Fibroblast of lung (primary cell): ENCODE results near the gene ACR. TPM values are rescaled to one million over a fixed set of nuclear protein-coding genes. Genes with fewer than 3 reads are reported as not detected.

ENCODE experiments used
- DNase-seq, 2 donors: peaks; one replicate each; pipeline versions ENCODE4 v3.0.0 to v3.0.0-alpha.2; 2010; ENCODE audit warnings: low read depth in 2 of 2
- H2AFZ ChIP-seq: 2 replicates; pipeline ENCODE4 v1.5.1; 2012; ENCODE audit warnings: low read length, control low read depth, inconsistent platforms
- H3K27ac ChIP-seq: 2 replicates; pipeline ENCODE4 v1.5.1; 2011; ENCODE audit warnings: low read length, control low read depth; ENCODE audit not compliant: insufficient read depth
- H3K27me3 ChIP-seq: 2 replicates; pipeline ENCODE4 v1.5.1; 2011; ENCODE audit warnings: mild to moderate bottlenecking, low read length; ENCODE audit not compliant: control insufficient read depth, insufficient read depth
- H3K36me3 ChIP-seq: 2 replicates; pipeline ENCODE4 v1.5.1; 2011; ENCODE audit warnings: low read length; ENCODE audit not compliant: control insufficient read depth, insufficient read depth
- H3K4me1 ChIP-seq: 2 replicates; pipeline ENCODE4 v1.5.1; 2011; ENCODE audit warnings: low read length; ENCODE audit not compliant: control insufficient read depth, insufficient read depth; ENCODE audit errors: extremely low read depth
- H3K4me2 ChIP-seq: 2 replicates; pipeline ENCODE4 v1.5.1; 2011; ENCODE audit warnings: low read length, control low read depth; ENCODE audit not compliant: insufficient read depth; ENCODE audit errors: extremely low read depth
- H3K4me3 ChIP-seq, 4 experiments: fragments of 200-600 bp in 1 of 4; sonication (generic) in 1 of 4; replicated peaks in 1 of 4; 2 replicates each; pipeline ENCODE4 v1.5.1; 2011 to 2016; ENCODE audit warnings: low read length in 4 of 4, low read depth in 3 of 4, mild to moderate bottlenecking in 3 of 4, control low read depth in 2 of 4, inconsistent platforms in 1 of 4, mixed read lengths in 1 of 4; ENCODE audit not compliant: insufficient read depth in 1 of 4; ENCODE audit errors: control extremely low read depth in 1 of 4
- H3K79me2 ChIP-seq: 2 replicates; pipeline ENCODE4 v1.5.1; 2012; ENCODE audit warnings: mild to moderate bottlenecking, low read length, inconsistent platforms; ENCODE audit not compliant: control insufficient read depth, insufficient read depth
- H3K9ac ChIP-seq: 2 replicates; pipeline ENCODE4 v1.5.1; 2011; ENCODE audit warnings: mild to moderate bottlenecking, low read length, control low read depth; ENCODE audit not compliant: insufficient read depth
- H3K9me3 ChIP-seq: 2 replicates; pipeline ENCODE4 v1.5.1; 2012; ENCODE audit warnings: low read depth, low read length; ENCODE audit not compliant: control insufficient read depth, insufficient read depth
- H4K20me1 ChIP-seq: 2 replicates; pipeline ENCODE4 v1.5.1; 2011; ENCODE audit warnings: low read length; ENCODE audit not compliant: control insufficient read depth, insufficient read depth; ENCODE audit errors: extremely low read depth
- CTCF ChIP-seq, 2 donors: IDR thresholded peaks in 1 of 2; conservative IDR thresholded peaks in 1 of 2; 1 replicate in 1 of 2; 2 replicates in 1 of 2; pipeline ENCODE4 v1.5.1; 2011 to 2012; ENCODE audit warnings: low read length in 2 of 2, control low read depth in 1 of 2, inconsistent platforms in 1 of 2, low read depth in 1 of 2, mild to moderate bottlenecking in 1 of 2
- EZH2 ChIP-seq: IDR thresholded peaks from 2 replicates; pipeline ENCODE4 v1.5.1; 2012; ENCODE audit warnings: low read length, control low read depth, mild to moderate bottlenecking; ENCODE audit errors: missing control alignments
- polyA plus RNA-seq, 2 donors: library from polyadenylated mRNA; depleted of rRNA in 1 of 2; stranded (reverse) in 1 of 2; unstranded in 1 of 2; fragments of >200 nt; gene quantifications; 2 replicates each; pipeline ENCODE4 v1.2.1, GENCODE V29; 2011 to 2012; ENCODE audit warnings: missing spikeins in 1 of 2
- total RNA-seq: library from RNA; depleted of rRNA; stranded (reverse); fragments of >200 nt; gene quantifications from 2 replicates; pipeline ENCODE4 v1.2.1, GENCODE V29; 2014

ACR gene
- total and polyA plus RNA-seq, 2 donors (not counting 1 experiment from before 2014, with no cell fraction given): not detected

- peaks cover 3% of the 10 kb centered on the region for H3K27me3 ChIP-seq
- H3K4me1 ChIP-seq: no peaks in the 10 kb centered on the region
- H3K4me3 ChIP-seq: no peak overlapping the region
- no peaks in the 10 kb centered on the region for H3K9me3 ChIP-seq
- no peak overlapping the region for H3K27ac ChIP-seq
- no peak for TF ChIP-seq EZH2
- TF ChIP-seq CTCF (conservative IDR thresholded peaks at IDR 0.05 in 1 of 2, IDR thresholded peaks at IDR 0.05 in 1 of 2; ENCODE audit: low read depth in 1 of 2, low read length in 2 of 2): no peak
- H3K4me2 ChIP-seq: no peak overlapping the region
- H3K9ac ChIP-seq: no peak overlapping the region
- no peaks in the 10 kb centered on the region for H3K36me3 ChIP-seq
- H4K20me1 ChIP-seq: no peaks in the 10 kb centered on the region
- DNase-seq: no peak
- no peaks in the 10 kb centered on the region for H3K79me2 ChIP-seq
- no peak overlapping the region for H2AFZ ChIP-seq
Measured at GRCh38 chr22:50715250-50715649, 22.8 kb upstream of the ACR start.

GRCh38 chr22:50715776-50716175, 22.2 kb upstream of the ACR start:
- TF ChIP-seq EZH2: no peak
- Histone ChIP-seq H3K79me2 (no peaks in the 10 kb centered on the region), H3K27me3 (peaks cover 3% of the 10 kb centered on the region), H3K36me3 (no peaks in the 10 kb centered on the region), H3K27ac (no peak overlapping the region), H3K9me3 (no peaks in the 10 kb centered on the region), H3K4me2 (no peak overlapping the region), H2AFZ (no peak overlapping the region), H3K9ac (no peak overlapping the region), H4K20me1 (no peaks in the 10 kb centered on the region), H3K4me3 (no peak overlapping the region), H3K4me1 (no peaks in the 10 kb centered on the region)
- DNase-seq: no peak

- Histone ChIP-seq H3K9me3 (no peaks in the 10 kb centered on the region), H3K79me2 (no peaks in the 10 kb centered on the region), H3K9ac (no peak overlapping the region), H3K36me3 (no peaks in the 10 kb centered on the region), H3K4me2 (no peak overlapping the region), H4K20me1 (no peaks in the 10 kb centered on the region), H3K27me3 (peaks cover 3% of the 10 kb centered on the region), H3K4me1 (no peaks in the 10 kb centered on the region), H3K4me3 (no peak overlapping the region), H3K27ac (no peak overlapping the region), H2AFZ (no peak overlapping the region)
- DNase-seq: no peak
- TF ChIP-seq CTCF (conservative IDR thresholded peaks at IDR 0.05 in 1 of 2, IDR thresholded peaks at IDR 0.05 in 1 of 2; ENCODE audit: low read depth in 1 of 2, low read length in 2 of 2) (no peak), EZH2 (no peak)
Measured at GRCh38 chr22:50716290-50717024, 21.5 kb upstream of the ACR start.
